NT2/D1 (cell line): ENCODE results near the gene OR56B4.

Experiments used
- SUZ12 ChIP-seq: IDR thresholded peaks from 2 replicates; pipeline ENCODE4 v1.6.1; 2011; ENCODE audit not compliant: insufficient read length, insufficient read depth; ENCODE audit errors: extremely low read depth
- YY1 ChIP-seq: IDR thresholded peaks from 2 replicates; pipeline ENCODE4 v1.6.1; 2011; ENCODE audit not compliant: insufficient read length, insufficient read depth

DNA sequence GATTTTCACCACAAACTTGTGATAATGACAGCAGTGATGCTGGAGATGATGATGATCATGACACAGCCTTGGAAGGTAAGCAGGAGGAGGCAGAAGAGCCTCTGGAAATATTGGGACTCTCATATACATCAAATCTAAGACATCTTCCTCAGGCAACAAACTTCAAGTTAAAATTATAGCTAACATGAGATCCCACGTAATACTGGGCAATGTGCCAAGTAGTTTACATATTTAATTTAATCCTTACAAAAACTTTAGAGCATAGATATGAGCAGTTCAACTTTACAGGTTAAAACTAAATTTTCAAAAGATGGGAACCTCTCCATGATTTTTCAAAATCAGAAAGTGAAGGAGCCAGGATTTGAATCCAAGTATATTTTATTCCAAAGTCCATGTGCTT is 43.6 kb downstream of the OR56B4 start:
- TF ChIP-seq YY1 (no peak), SUZ12 (no peak)
